Endothelial cell of umbilical vein (primary cell): ENCODE measurements around the gene ADSL. TPM values are rescaled to one million over a fixed set of nuclear protein-coding genes. Genes with fewer than 3 reads are reported as not detected.

ENCODE experiments used
- BruUV-seq: library from RNA; stranded (reverse); fragments of 400-500 nt; replicated peaks from 2 replicates; lab custom pipeline; 2021; lab: Mats Ljungman, UMichigan
- CTCF ChIA-PET: fragments of 300-600, 350-600 bp; sonication (Branson Sonifier 250); formaldehyde crosslinking; loops from one replicate; lab custom pipeline; 2021; ENCODE audit warnings: antibody characterized with exemption, inconsistent platforms; lab: Charles Lee
- POLR2A ChIA-PET: fragments of 300-600, 350-600 bp; sonication (Branson Sonifier 250); formaldehyde crosslinking; loops from one replicate; lab custom pipeline; 2021; ENCODE audit warnings: antibody characterized with exemption, inconsistent platforms; lab: Charles Lee
- DNase-seq: peaks from one replicate; pipeline ENCODE4 v3.0.0-alpha.2; 2011; ENCODE audit warnings: low read depth, low spot score
- FAIRE-seq: peaks from 2 replicates; lab custom pipeline; 2011; peaks lifted over from hg19 to GRCh38; lab: Jason Lieb, UNC
- H2AFZ ChIP-seq: 2 replicates; pipeline ENCODE4 v1.6.0; 2012; ENCODE audit warnings: low read depth, low read length, control low read depth, inconsistent platforms
- H3K27ac ChIP-seq: 2 replicates; pipeline ENCODE4 v1.5.1; 2011; ENCODE audit warnings: low read depth, mild to moderate bottlenecking, control low read depth, low read length, moderate library complexity; ENCODE audit not compliant: insufficient read depth
- H3K27me3 ChIP-seq, 2 experiments: 2 replicates each; pipeline versions ENCODE4 v1.6.0 to v1.6.1; 2011; ENCODE audit warnings: low read length in 2 of 2, mixed read lengths in 1 of 2; ENCODE audit not compliant: control insufficient read depth in 2 of 2, insufficient read depth in 2 of 2
- H3K36me3 ChIP-seq, 2 experiments: 2 replicates in 1 of 2; 3 replicates in 1 of 2; pipeline ENCODE4 v1.5.1; 2011; ENCODE audit warnings: low read length in 2 of 2, mild to moderate bottlenecking in 1 of 2, moderate library complexity in 1 of 2; ENCODE audit not compliant: control insufficient read depth in 2 of 2, insufficient read depth in 2 of 2; ENCODE audit errors: extremely low read depth in 1 of 2
- H3K4me1 ChIP-seq: 3 replicates; pipeline ENCODE4 v1.5.1; 2011; ENCODE audit warnings: mild to moderate bottlenecking, low read length; ENCODE audit not compliant: control insufficient read depth, insufficient read depth; ENCODE audit errors: extremely low read depth
- H3K4me2 ChIP-seq: 2 replicates; pipeline ENCODE4 v1.6.1; 2011; ENCODE audit warnings: low read length, control low read depth, mixed read lengths; ENCODE audit not compliant: insufficient read depth
- H3K4me3 ChIP-seq, 3 experiments: fragments of 200-600 bp in 1 of 3; sonication (generic), shearing (Covaris generic) in 1 of 3; replicated peaks in 1 of 3; 2 replicates each; pipeline ENCODE4 v1.5.1; 2011 to 2016; ENCODE audit warnings: control low read depth in 3 of 3, low read length in 3 of 3, mild to moderate bottlenecking in 2 of 3, inconsistent platforms in 1 of 3, low read depth in 1 of 3, moderate library complexity in 1 of 3; ENCODE audit not compliant: insufficient read depth in 1 of 3
- H3K79me2 ChIP-seq: 2 replicates; pipeline ENCODE4 v1.6.0; 2012; ENCODE audit warnings: low read length, inconsistent platforms; ENCODE audit not compliant: control insufficient read depth, insufficient read depth
- H3K9ac ChIP-seq: replicated peaks from 2 replicates; pipeline ENCODE3; 2011; ENCODE audit warnings: low read length, control low read depth; ENCODE audit not compliant: insufficient read depth; ENCODE audit errors: extremely low read depth
- H3K9me1 ChIP-seq: replicated peaks from 3 replicates; pipeline ENCODE4 v1.6.0; 2011; ENCODE audit warnings: mild to moderate bottlenecking, low read length; ENCODE audit not compliant: control insufficient read depth, insufficient read depth; ENCODE audit errors: extremely low read depth
- H3K9me3 ChIP-seq: replicated peaks from 2 replicates; pipeline ENCODE4 v1.5.1; 2012; ENCODE audit warnings: low read length, inconsistent platforms; ENCODE audit not compliant: control insufficient read depth, insufficient read depth
- H4K20me1 ChIP-seq: replicated peaks from 2 replicates; pipeline ENCODE3; 2011; ENCODE audit warnings: mild to moderate bottlenecking, low read length; ENCODE audit not compliant: control insufficient read depth, insufficient read depth; ENCODE audit errors: extremely low read depth
- FOS ChIP-seq: IDR thresholded peaks from 2 replicates; pipeline ENCODE4 v1.6.1; 2011; ENCODE audit warnings: mild to moderate bottlenecking, low read length, moderate library complexity, borderline replicate concordance; ENCODE audit not compliant: insufficient read depth
- GATA2 ChIP-seq: IDR thresholded peaks from 2 replicates; pipeline ENCODE4 v1.7.0; 2011; ENCODE audit warnings: low read depth, mild to moderate bottlenecking, moderate library complexity, mixed read lengths, low read length; ENCODE audit not compliant: insufficient read length, insufficient read depth
- JUN ChIP-seq: IDR thresholded peaks from 2 replicates; pipeline ENCODE4 v1.6.1; 2011; ENCODE audit warnings: borderline replicate concordance, low read depth; ENCODE audit not compliant: insufficient read length, insufficient read depth
- MYC ChIP-seq: IDR thresholded peaks from one replicate; pipeline ENCODE4 v1.6.1; 2011; ENCODE audit warnings: mild to moderate bottlenecking, low read depth, low read length
- POLR2AphosphoS5 ChIP-seq: IDR thresholded peaks from 2 replicates; pipeline ENCODE4 v1.6.1; 2012; ENCODE audit warnings: low read depth, mild to moderate bottlenecking, control low read depth, low read length, moderate library complexity; ENCODE audit not compliant: insufficient read depth
- dilution Hi-C: fragments of 300-500 bp; cut with MboI; formaldehyde crosslinking; loops from one replicate; pipeline ENCODE4 v1.15.0; 2019; ENCODE audit warnings: low sequenced_read_pairs; ENCODE audit not compliant: extremely low pct_ligation_motif_present
- intact Hi-C: fragments of 100-400 bp; cut with micrococcal nuclease; formaldehyde crosslinking; loops from one replicate; pipeline ENCODE4 v1.10.0; 2022
- polyA plus RNA-seq, 4 experiments: library from polyadenylated mRNA; depleted of rRNA in 3 of 4; stranded (reverse) in 3 of 4; unstranded in 1 of 4; fragments of >200 nt; gene quantifications; 2 replicates each; pipeline versions ENCODE4 v1.2.1 to v1.2.3, GENCODE V29; 2011 to 2012; ENCODE audit warnings: missing spikeins in 1 of 4
- total RNA-seq: library from RNA; stranded (reverse); gene quantifications from 2 replicates; pipeline ENCODE4 v1.2.3, GENCODE V29; 2021
- TF ChIP-seq, protein P1 (sequence below), 2 donors: IDR thresholded peaks; 1 replicate in 1 of 2; 2 replicates in 1 of 2; pipeline ENCODE4 v1.5.1; 2011; ENCODE audit warnings: low read length in 2 of 2, mild to moderate bottlenecking in 2 of 2, moderate library complexity in 2 of 2, control low read depth in 1 of 2, inconsistent platforms in 1 of 2, low read depth in 1 of 2; ENCODE audit not compliant: insufficient read depth in 1 of 2; ENCODE audit errors: extremely low read depth in 1 of 2

The ADSL gene
- total and polyA plus RNA-seq, 2 donors (not counting 3 experiments of a cell fraction or from before 2014, with no cell fraction given) = 103 to 141 TPM

DNA sequence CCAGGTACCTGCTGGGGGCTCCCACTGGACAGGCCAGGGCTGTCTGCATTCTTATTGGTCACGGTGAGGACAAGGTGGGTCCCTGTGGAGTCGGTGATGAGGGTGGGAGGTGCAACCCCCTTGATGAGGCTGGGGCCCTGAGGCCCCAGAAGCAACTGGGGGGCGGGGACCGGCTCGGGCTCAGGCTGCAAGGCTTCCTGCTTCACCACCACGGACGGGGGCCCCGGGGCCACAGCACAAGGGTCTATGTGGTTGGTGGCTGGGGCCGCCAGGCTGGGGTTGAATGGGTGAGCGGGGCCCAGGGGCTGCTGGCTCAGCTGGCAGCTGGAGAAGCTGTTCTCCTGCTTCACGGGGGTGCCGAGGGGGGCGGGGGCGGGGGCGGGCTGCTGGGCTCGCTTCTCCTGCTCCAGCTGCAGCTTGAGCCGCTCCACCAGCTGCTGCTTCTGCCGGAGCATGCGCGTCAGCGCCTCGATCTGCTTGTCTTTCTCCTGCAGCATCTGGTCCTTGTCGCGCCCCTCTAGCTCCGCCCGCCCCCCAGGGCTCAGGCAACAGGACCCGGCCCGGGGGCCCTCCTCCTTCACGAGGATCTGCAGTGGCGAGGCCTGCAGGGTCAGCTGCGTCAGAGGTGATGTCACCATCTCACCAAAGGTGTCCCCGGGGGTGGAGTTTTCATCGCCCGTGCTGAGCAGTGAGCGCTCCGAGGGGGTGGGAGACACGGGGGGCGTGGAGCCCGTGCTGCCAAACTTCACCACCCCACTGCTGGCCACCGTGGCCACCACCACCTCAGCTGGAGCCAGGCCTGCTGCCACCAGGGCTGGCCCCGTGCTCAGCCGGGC is 72.3 kb downstream of the ADSL start:
- ChIA-PET CTCF (interaction anchor here (0.6 kb wide), 1 partner anchor 640 kb away, joined by 3 read pairs; no protein-coding TSS in a partner anchor), POLR2A (no interaction called here)
- TF ChIP-seq MYC = no peak
- TF ChIP-seq, protein P1, sequence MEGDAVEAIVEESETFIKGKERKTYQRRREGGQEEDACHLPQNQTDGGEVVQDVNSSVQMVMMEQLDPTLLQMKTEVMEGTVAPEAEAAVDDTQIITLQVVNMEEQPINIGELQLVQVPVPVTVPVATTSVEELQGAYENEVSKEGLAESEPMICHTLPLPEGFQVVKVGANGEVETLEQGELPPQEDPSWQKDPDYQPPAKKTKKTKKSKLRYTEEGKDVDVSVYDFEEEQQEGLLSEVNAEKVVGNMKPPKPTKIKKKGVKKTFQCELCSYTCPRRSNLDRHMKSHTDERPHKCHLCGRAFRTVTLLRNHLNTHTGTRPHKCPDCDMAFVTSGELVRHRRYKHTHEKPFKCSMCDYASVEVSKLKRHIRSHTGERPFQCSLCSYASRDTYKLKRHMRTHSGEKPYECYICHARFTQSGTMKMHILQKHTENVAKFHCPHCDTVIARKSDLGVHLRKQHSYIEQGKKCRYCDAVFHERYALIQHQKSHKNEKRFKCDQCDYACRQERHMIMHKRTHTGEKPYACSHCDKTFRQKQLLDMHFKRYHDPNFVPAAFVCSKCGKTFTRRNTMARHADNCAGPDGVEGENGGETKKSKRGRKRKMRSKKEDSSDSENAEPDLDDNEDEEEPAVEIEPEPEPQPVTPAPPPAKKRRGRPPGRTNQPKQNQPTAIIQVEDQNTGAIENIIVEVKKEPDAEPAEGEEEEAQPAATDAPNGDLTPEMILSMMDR (IDR thresholded peaks at IDR 0.05; ENCODE audit: extremely low read depth in 1 of 2, insufficient read depth in 1 of 2, low read depth in 1 of 2, low read length in 2 of 2) = no peak
- no peak for TF ChIP-seq POLR2AphosphoS5
- no peak for TF ChIP-seq GATA2
- TF ChIP-seq FOS = no peak
- no peak for TF ChIP-seq JUN
- Histone ChIP-seq H3K9me3 (no peaks in the 10 kb centered on the region), H3K4me1 (no peaks in the 10 kb centered on the region), H3K27me3 (no peaks in the 10 kb centered on the region), H3K36me3 (peaks cover 2 to 50% of the 10 kb centered on the region in 2 experiments), H3K9me1 (no peaks in the 10 kb centered on the region), H3K4me3 (no peak overlapping the region), H2AFZ (no peak overlapping the region), H4K20me1 (no peaks in the 10 kb centered on the region), H3K27ac (no peak overlapping the region), H3K9ac (no peak overlapping the region), H3K4me2 (no peak overlapping the region), H3K79me2 (no peaks in the 10 kb centered on the region)
- intact Hi-C loops = no loop called here
- FAIRE-seq (no peak), DNase-seq (no peak)
- dilution Hi-C loops = no loop called here
- BruUV-seq = TSS peak; percentile 22
